ENCODE results near the gene CABP4.
A peak's percentile ranks its signal among the peaks of the same experiment; 100 is the strongest.

CABP4 gene

DNA sequence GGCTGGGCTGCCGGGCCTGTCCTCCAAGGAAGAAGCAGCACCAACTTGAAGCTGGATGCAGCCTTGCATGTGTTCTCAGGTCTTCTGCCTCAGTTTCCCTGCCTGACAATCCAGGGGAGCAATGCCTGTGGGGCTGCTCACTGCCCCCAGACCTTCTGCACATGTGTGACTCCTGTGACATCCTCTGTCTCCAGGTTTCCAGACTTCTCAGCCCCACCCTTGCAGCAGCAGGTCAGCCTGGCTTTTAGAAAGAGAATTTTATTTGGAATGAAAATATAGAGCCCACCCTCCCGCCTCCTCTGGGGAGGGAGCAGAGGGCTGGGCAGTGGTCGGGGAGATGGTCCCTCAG is 17.4 kb upstream of the CABP4 start:
- Histone ChIP-seq H3K27me3 (no peaks in the 10 kb centered on the region), H3K4me1 (peaks cover 9% of the 10 kb centered on the region), H3K36me3 (peaks cover 37% of the 10 kb centered on the region), H3K9me3 (no peaks in the 10 kb centered on the region), H3K4me3 (ENCODE audit: low read depth, low read length) (no peak overlapping the region)
- DNase-seq = no peak
- TF ChIP-seq, protein P1, sequence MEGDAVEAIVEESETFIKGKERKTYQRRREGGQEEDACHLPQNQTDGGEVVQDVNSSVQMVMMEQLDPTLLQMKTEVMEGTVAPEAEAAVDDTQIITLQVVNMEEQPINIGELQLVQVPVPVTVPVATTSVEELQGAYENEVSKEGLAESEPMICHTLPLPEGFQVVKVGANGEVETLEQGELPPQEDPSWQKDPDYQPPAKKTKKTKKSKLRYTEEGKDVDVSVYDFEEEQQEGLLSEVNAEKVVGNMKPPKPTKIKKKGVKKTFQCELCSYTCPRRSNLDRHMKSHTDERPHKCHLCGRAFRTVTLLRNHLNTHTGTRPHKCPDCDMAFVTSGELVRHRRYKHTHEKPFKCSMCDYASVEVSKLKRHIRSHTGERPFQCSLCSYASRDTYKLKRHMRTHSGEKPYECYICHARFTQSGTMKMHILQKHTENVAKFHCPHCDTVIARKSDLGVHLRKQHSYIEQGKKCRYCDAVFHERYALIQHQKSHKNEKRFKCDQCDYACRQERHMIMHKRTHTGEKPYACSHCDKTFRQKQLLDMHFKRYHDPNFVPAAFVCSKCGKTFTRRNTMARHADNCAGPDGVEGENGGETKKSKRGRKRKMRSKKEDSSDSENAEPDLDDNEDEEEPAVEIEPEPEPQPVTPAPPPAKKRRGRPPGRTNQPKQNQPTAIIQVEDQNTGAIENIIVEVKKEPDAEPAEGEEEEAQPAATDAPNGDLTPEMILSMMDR (IDR thresholded peaks at IDR 0.05; ENCODE audit: low read depth, low read length) = no peak

DNA sequence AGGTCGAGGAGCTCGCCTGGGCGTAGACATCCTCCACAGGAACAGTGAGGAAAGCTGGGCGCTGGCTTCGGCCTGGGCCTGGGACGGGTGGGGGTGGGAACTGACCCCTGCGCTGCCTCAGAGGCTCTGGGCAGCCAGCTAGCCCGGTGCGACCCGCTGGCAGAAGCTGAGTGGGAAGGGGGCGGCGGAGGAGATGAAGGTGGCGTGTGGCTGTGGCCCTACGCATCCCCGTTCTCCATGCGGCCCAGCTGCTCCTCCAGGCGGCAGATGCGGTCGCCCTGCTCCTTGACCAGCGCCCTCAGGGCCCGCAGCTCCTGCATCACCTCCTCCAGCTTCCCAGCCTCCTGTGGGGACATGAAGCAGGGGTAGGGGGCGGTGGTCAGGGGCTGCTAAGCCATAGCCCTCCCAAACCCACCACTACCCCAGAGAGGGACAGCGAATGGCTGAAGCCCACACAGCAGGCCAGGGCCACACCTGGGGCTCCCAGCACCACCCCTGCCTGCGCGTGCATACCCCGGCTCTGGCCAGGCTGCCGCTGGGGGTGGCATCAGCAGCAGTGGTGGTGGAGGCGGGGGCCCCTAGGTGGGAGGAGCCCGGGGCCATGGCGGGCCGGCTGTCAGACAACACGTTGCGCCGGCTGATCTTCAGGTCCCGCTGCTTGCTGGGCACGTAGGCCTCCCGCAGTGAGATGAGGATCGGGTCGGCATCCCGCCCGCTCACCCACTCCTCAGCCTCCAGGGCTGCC is 16.8 kb upstream of the CABP4 start:
- H3K36me3 ChIP-seq = peaks cover 32% of the 10 kb centered on the region
- no peaks in the 10 kb centered on the region for H3K9me3 ChIP-seq
- DNase-seq = no peak
- no peak overlapping the region for H3K4me3 ChIP-seq (ENCODE audit: low read depth, low read length)
- TF ChIP-seq, protein P1 (IDR thresholded peaks at IDR 0.05; ENCODE audit: low read depth, low read length) = no peak
- H3K4me1 ChIP-seq = peaks cover 9% of the 10 kb centered on the region
- H3K27me3 ChIP-seq = no peaks in the 10 kb centered on the region

DNA sequence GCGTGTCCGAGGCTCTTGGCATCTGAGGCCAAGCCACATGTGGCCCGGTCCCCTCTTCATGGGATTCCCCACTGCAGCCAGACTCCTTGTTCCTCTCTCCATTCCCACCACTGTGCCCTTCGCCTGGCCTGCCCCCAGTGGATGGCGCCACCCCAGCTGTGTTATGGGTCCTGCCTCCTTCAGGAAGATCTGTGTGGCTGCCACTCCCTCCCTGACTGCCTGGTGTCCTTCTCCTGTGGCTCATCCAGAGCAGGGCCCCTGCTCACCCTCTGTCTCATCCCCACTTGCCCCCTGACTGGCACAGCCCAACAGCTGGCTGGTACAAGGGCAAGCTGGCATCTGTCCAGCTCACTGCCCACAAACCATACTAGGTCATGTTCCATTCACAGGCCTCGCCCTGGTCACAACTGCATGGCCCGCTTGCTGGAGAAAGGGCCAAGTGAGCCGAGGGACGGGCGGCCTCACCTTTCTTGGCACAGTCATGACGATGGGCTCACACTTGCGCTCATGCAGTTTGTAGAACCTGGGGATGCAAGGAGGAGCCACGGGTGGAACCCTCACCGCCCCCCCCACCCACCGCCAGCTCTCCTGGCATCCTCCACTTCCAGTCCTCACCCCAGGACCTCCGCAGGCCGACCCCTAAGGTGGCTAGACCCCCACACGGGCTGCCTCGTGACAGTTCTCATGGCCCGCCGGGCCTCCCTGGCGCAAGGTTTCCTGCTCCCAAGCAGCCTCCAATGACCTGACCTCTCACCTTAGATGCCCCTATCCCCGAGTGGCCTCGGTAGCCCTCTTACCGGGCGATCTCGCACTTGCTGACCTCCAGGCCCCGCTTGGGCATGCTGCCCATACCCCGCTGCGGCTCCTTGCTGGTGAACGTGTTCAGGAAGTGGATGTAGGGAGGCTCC is 15.6 kb upstream of the CABP4 start:
- Histone ChIP-seq H3K9me3 (no peaks in the 10 kb centered on the region), H3K27me3 (no peaks in the 10 kb centered on the region), H3K4me3 (ENCODE audit: low read depth, low read length) (no peak overlapping the region), H3K36me3 (peaks cover 19% of the 10 kb centered on the region), H3K4me1 (peaks cover 9% of the 10 kb centered on the region)
- TF ChIP-seq, protein P1 (IDR thresholded peaks at IDR 0.05; ENCODE audit: low read depth, low read length) = peak; percentile 44
- peak; percentile 56 for DNase-seq

DNA sequence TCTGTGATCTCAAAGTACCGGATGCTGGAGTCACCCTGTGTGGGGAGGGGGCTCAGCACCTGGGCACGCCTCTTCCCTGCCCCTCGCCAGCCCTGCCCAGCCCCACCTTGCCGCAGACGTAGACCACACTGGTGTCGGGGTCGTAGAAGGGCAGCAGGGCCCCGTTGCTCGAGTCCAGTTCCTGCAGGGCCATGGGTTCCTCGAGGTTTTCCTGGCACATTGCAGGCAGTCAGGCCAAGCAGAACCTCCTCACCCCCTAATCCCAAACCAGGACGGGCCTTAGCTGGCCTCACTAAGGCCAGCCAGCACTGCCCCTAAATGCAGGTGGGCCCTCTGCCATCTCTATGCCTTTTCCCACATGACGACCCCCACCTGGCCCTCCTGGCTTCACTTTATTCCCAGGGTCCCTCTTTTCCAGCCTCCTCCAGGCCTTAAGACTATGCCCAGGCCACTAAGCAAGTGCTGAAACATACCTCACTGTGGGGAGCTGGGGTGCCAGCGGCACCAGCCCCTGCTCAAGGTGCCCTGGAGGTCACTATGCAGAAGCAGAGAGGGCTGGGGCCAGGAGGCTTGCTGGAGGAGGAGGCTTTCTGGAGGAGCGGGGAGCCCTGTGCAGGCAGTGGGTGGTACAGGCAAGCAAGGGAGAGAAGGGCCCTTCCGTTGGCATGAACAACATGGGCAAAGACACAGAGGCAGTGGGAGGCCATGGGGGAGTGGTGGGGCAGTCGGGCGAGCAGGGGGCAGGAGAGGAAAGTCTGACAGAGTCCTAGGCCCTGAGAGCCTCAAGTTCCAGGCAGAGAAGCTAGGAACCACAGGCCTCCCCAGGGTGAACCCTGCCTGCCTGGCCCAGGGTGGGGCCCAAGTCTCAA is 14.7 kb upstream of the CABP4 start:
- Histone ChIP-seq H3K4me1 (peaks cover 9% of the 10 kb centered on the region), H3K4me3 (ENCODE audit: low read depth, low read length) (no peak overlapping the region), H3K9me3 (no peaks in the 10 kb centered on the region), H3K36me3 (peaks cover 10% of the 10 kb centered on the region), H3K27me3 (no peaks in the 10 kb centered on the region)
- TF ChIP-seq, protein P1 (IDR thresholded peaks at IDR 0.05; ENCODE audit: low read depth, low read length) = no peak
- no peak for DNase-seq

DNA sequence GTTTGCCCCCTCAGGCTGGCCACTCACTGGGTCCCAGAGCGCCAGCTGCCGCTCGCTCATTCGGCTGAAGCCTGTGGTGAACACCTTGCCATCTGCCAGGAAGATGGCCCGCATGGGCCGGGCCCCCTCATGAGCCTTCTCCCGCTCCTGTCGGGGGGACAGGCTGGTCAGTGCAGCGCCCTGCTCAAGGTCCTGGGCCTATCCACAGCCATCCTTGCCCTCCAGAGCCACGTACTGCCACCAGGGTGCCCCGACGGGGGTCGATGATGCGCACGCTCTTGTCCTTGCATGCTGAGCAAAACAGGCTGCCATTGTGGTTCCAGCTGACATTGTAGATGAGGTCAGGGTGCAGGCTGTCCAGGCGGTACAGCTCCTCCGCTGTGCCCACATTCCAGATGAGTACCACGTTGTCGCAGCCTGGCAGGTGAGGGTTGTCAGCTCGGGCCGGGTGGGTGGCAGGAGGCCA is 14.0 kb upstream of the CABP4 start:
- Histone ChIP-seq H3K9me3 (no peaks in the 10 kb centered on the region), H3K4me1 (peaks cover 6% of the 10 kb centered on the region), H3K27me3 (no peaks in the 10 kb centered on the region), H3K4me3 (ENCODE audit: low read depth, low read length) (no peak overlapping the region), H3K36me3 (peaks cover 4% of the 10 kb centered on the region; the same call in 1 of the 2 replicates)
- DNase-seq = no peak
- TF ChIP-seq, protein P1 (IDR thresholded peaks at IDR 0.05; ENCODE audit: low read depth, low read length) = no peak

All from BE2C (cell line).